Left lung (tissue), 10 donors: ENCODE measurements around the gene MCF2. TPM values are rescaled to one million over a fixed set of nuclear protein-coding genes. Genes with fewer than 3 reads are reported as not detected.
A peak's percentile ranks its signal among the peaks of the same experiment; 100 is the strongest.

ENCODE experiments used
- ATAC-seq: fragments of 200-7000 bp; cut with Tn5 transposase; one replicate; pipeline ENCODE4 v1.9.1; 2020; ENCODE audit warnings: moderate library complexity
- DNase-seq, 4 donors: peaks; one replicate each; pipeline ENCODE4 v3.0.0-alpha.2; 2013 to 2020
- H3K27ac ChIP-seq, 2 donors: fragments of 200-600 bp; sonication (generic) in 1 of 2; one replicate each; pipeline versions ENCODE4 v1.5.0 to v1.8.0; 2020 to 2021
- H3K27me3 ChIP-seq, 2 donors: fragments of 200-600 bp; sonication (generic) in 1 of 2; one replicate each; pipeline versions ENCODE4 v1.5.0 to v1.8.0; 2020 to 2021
- H3K36me3 ChIP-seq, 2 donors: fragments of 200-600 bp; sonication (generic) in 1 of 2; one replicate each; pipeline versions ENCODE4 v1.5.0 to v1.8.0; 2020 to 2021
- H3K4me1 ChIP-seq, 2 donors: fragments of 200-600 bp; one replicate each; pipeline ENCODE4 v1.8.0; 2021
- H3K4me3 ChIP-seq, 2 donors: fragments of 200-600 bp; sonication (generic) in 1 of 2; one replicate each; pipeline versions ENCODE4 v1.5.0 to v1.8.0; 2020 to 2021; ENCODE audit warnings: mild to moderate bottlenecking in 1 of 2
- H3K9me3 ChIP-seq, 2 donors: fragments of 200-600 bp; sonication (generic) in 1 of 2; one replicate each; pipeline versions ENCODE4 v1.5.0 to v1.8.0; 2020 to 2021
- CTCF ChIP-seq, 2 donors: fragments of 200-600 bp; sonication (generic) in 1 of 2; IDR thresholded peaks; one replicate each; pipeline versions ENCODE4 v1.5.0 to v1.8.0; 2021; ENCODE audit warnings: antibody characterized with exemption in 2 of 2
- intact Hi-C, 2 donors: fragments of 100-400 bp; cut with DNase I; formaldehyde crosslinking; loops; one replicate each; pipeline versions ENCODE4 v1.11.2 to v1.14.2; 2022
- polyA plus RNA-seq, 6 donors: library from polyadenylated mRNA; unstranded; fragments of 120-200 nt; gene quantifications; one replicate each; pipeline ENCODE4 v1.2.1, GENCODE V29; 2013; ENCODE audit not compliant: insufficient read length in 6 of 6
- total RNA-seq, 2 donors: library from RNA; stranded (reverse); fragmentation: NEBNext Ultra II Directional; extraction: Animal tissue kit (Norgen Biotek cat#: 25700); gene quantifications; one replicate each; pipeline ENCODE4 v1.2.1, GENCODE V29; 2021
- donor health status: DM: no; HTN: yes; CAD: no.
- donor health status: DM: no; HTN: no; CAD: no.

MCF2 gene
- total and polyA plus RNA-seq, 8 donors: 0.05 to 0.27 (median 0.13) TPM; not detected in 2

GRCh38 chrX:139738581-139738980, 30.6 kb upstream of the MCF2 start:
- Histone ChIP-seq H3K4me1 (no peaks in the 10 kb centered on the region), H3K9me3 (no peaks in the 10 kb centered on the region), H3K4me3 (no peak overlapping the region), H3K36me3 (no peaks in the 10 kb centered on the region), H3K27ac (no peak overlapping the region), H3K27me3 (no peaks in the 10 kb centered on the region)
- DNase-seq (no peak), ATAC-seq (peak; percentile 79)
- no peak for TF ChIP-seq CTCF (IDR thresholded peaks at IDR 0.05)
- intact Hi-C loops: no loop called here

GRCh38 chrX:139736151-139736550, 28.2 kb upstream of the MCF2 start:
- Histone ChIP-seq H3K4me1 (no peaks in the 10 kb centered on the region), H3K9me3 (no peaks in the 10 kb centered on the region), H3K36me3 (no peaks in the 10 kb centered on the region), H3K27me3 (no peaks in the 10 kb centered on the region), H3K4me3 (no peak overlapping the region), H3K27ac (no peak overlapping the region)
- no peak for DNase-seq
- no peak for ATAC-seq
- intact Hi-C loops: no loop called here
- TF ChIP-seq CTCF (IDR thresholded peaks at IDR 0.05): no peak

- no peak for TF ChIP-seq CTCF (IDR thresholded peaks at IDR 0.05)
- Histone ChIP-seq H3K27me3 (no peaks in the 10 kb centered on the region), H3K4me1 (no peaks in the 10 kb centered on the region), H3K36me3 (no peaks in the 10 kb centered on the region), H3K4me3 (no peak overlapping the region), H3K9me3 (no peaks in the 10 kb centered on the region), H3K27ac (no peak overlapping the region)
- DNase-seq (no peak), ATAC-seq (no peak)
- intact Hi-C loops: no loop called here
Observed at GRCh38 chrX:139734996-139735395, 27.0 kb upstream of the MCF2 start.

GRCh38 chrX:139725720-139726119, 17.8 kb upstream of the MCF2 start:
- intact Hi-C loops: no loop called here
- DNase-seq: no peak
- Histone ChIP-seq H3K36me3 (no peaks in the 10 kb centered on the region), H3K27ac (no peak overlapping the region), H3K4me3 (no peak overlapping the region), H3K27me3 (no peaks in the 10 kb centered on the region), H3K4me1 (no peaks in the 10 kb centered on the region), H3K9me3 (no peaks in the 10 kb centered on the region)
- no peak for TF ChIP-seq CTCF (IDR thresholded peaks at IDR 0.05)
- no peak for ATAC-seq

- intact Hi-C loops: no loop called here
- Histone ChIP-seq H3K4me1 (no peaks in the 10 kb centered on the region), H3K9me3 (no peaks in the 10 kb centered on the region), H3K4me3 (no peak overlapping the region), H3K36me3 (no peaks in the 10 kb centered on the region), H3K27me3 (no peaks in the 10 kb centered on the region), H3K27ac (no peak overlapping the region)
- DNase-seq (no peak), ATAC-seq (no peak)
- no peak for TF ChIP-seq CTCF (IDR thresholded peaks at IDR 0.05)
Observed at GRCh38 chrX:139724626-139725025, 16.7 kb upstream of the MCF2 start.
